OCI-LY1 (cell line): ENCODE results near the gene PARD3.

Experiments
- CTCF ChIP-seq: fragments of 200-600 bp; sonication (generic), shearing (Covaris generic); IDR thresholded peaks from 2 replicates; pipeline ENCODE4 v1.5.1; 2017; ENCODE audit warnings: mild to moderate bottlenecking, antibody characterized with exemption, low read length, moderate library complexity, mixed read lengths
- EZH2 ChIP-seq: fragments of 200-600 bp; sonication (generic), shearing (Covaris generic); IDR thresholded peaks from 2 replicates; pipeline ENCODE4 v1.8.0; 2017; ENCODE audit warnings: borderline replicate concordance, mixed run types, mild to moderate bottlenecking, antibody characterized with exemption, low read length, moderate library complexity, mixed read lengths

GRCh38 chr10:34707656-34708055 lies 107.4 kb downstream of the PARD3 start:
- no peak for TF ChIP-seq CTCF
- no peak for TF ChIP-seq EZH2
